Stimulated activated CD8-positive, alpha-beta memory T cell treated with anti-CD3 and anti-CD28 coated beads, Interleukin-15, amount 100 ng/mL, for 48 hours (primary cell): Measurements from ENCODE around the gene RAB3C.

Source experiments
- DNase-seq, 2 donors: peaks; one replicate each; pipeline ENCODE4 v3.0.0-alpha.2; 2020; ENCODE audit warnings: low read depth in 2 of 2

RAB3C gene

GRCh38 chr5:58885260-58885659, 302.4 kb downstream of the RAB3C start:
- DNase-seq = no peak

GRCh38 chr5:58886315-58887207, 303.7 kb downstream of the RAB3C start:
- DNase-seq = peak; percentile 42 to 46

GRCh38 chr5:58887311-58887710, 304.4 kb downstream of the RAB3C start:
- no peak for DNase-seq

GRCh38 chr5:58887721-58888409, 305.0 kb downstream of the RAB3C start:
- DNase-seq = no peak

GRCh38 chr5:58890265-58890664, 307.4 kb downstream of the RAB3C start:
- no peak for DNase-seq

GRCh38 chr5:58890701-58891085, 307.8 kb downstream of the RAB3C start:
- no peak for DNase-seq

- peak; percentile 28 for DNase-seq
Measured at GRCh38 chr5:58891086-58891970, 308.5 kb downstream of the RAB3C start.

- DNase-seq = no peak
Measured at GRCh38 chr5:58891971-58892343, 309.1 kb downstream of the RAB3C start.

- DNase-seq = no peak
Measured at GRCh38 chr5:58893551-58893950, 310.7 kb downstream of the RAB3C start.

GRCh38 chr5:58898006-58898405, 315.1 kb downstream of the RAB3C start:
- DNase-seq = no peak

- no peak for DNase-seq
Measured at GRCh38 chr5:58898538-58898937, 315.7 kb downstream of the RAB3C start.

- no peak for DNase-seq
Measured at GRCh38 chr5:58901271-58901670, 318.4 kb downstream of the RAB3C start.

- no peak for DNase-seq
Measured at GRCh38 chr5:58902305-58902704, 319.4 kb downstream of the RAB3C start.

GRCh38 chr5:58902765-58903164, 319.9 kb downstream of the RAB3C start:
- no peak for DNase-seq

- DNase-seq = no peak
Measured at GRCh38 chr5:58904737-58905136, 321.9 kb downstream of the RAB3C start.

- no peak for DNase-seq
Measured at GRCh38 chr5:58905944-58906343, 323.1 kb downstream of the RAB3C start.
